Left forelimb (tissue), 1 donor: ENCODE results near the gene ADORA2A.

Experiments
- DNase-seq: peaks from one replicate; pipeline ENCODE4 v3.0.0-alpha.2; 2018; ENCODE audit warnings: low spot score

ADORA2A gene

DNA sequence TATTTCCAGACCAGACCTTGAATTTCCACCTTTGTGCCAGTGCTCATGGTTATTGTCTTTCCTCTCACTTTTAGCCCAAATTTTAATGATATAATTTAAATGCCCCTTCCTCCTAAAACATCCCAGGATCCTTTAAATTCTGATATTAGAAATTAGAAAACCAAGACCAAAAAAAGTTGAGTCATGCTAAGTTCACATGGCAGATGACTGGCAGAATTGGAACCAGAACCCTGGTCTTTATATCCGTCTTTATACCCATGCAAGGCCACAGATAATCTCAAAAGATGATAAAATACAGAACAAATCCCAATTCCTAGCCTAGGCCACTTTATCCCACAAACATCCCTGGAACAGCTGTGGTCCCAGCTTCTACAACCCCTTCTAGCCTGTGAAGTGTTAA is 26.5 kb downstream of the ADORA2A start:
- no peak for DNase-seq

DNA sequence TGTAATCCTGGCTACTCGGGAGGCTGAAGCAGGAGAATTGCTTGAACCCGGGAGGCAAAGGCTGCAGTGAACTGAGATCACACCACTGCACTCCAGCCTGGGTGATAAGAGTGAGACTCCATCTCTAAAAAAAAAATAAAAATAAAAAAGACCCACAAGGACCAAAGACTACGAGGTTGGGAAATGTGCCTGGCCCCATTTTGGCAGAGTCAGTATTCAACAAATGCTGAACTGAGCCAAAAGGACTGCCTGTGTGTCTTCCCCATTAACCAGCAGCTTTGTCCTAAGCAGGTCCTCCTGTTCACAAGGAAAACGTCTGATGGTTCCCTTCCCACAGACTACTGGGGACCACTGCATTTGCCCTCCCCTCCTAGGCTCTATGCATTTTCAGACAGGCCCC is 27.6 kb downstream of the ADORA2A start:
- DNase-seq = no peak

DNA sequence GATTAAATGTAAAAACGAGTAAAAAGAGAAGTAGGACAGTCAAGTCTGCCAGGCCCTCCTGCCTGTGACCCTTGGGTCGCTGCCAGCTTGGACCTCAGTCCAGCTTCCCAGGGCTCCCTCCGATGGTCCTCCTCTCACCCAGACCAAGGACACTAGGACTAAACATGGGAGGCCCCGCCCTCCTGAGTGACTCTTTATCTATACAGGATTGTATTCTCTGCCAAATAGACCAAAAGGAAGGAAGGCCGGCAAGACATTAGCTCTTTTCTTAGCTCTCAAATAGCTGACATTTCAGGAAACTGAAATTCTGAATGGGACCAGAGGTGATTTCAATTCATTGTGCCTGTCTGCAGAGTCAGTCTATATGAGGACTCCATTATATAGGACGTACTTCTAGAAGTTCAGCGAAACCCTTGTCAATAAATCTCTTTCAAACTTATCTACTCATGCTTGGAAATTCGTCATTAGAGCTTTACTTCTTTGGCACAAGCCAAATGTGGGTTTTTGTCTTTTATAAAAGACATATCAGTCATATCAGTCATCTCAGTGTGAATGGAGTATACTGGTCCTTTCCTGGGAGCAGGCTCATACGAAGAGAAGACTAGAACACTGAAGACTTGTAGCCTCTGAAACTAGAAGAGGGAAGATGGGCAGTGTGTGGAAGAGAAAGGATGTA is 28.5 kb downstream of the ADORA2A start:
- DNase-seq = no peak

DNA sequence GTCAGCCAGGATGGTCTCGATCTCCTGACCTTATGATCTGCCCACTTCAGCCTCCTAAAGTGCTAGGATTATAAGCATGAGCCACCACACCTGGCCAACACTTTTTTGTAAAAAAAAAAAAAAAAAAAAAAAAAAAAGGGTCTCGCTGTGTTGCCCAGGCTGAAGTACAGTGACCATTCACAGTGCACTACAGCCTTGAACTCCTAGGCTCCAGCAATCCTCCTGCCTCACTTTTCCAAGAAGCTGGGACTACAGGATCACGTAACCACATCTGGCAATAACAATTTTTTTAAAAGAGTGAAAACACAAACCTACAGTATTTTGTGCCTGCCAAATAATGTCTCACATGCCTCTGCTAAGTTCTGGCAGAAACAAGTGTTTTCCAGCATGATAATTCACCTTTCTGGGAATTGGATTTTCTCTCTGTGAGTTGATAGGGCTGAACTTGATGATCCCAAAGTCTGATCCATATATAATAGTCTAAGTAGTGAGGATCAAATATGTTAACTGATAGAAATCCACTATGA is 30.6 kb downstream of the ADORA2A start:
- no peak for DNase-seq

DNA sequence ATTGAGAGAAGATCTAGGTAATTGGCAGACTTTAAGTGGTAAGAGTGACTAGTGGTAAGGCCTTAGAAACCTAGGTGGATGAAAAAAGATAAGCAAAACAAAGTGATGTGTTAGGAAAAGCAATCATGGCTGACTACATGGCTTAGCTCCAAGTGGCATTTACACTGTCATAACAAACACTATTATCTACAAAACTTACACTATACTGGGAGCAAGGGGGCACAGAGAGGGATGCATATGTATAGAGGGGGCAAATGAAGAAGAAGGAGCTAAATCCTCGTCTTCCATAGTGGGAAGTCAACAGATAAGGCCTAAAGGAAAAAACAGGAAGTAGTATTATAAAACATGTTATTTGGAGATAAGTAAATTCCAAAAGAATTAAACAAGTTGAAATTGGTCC is 32.5 kb downstream of the ADORA2A start:
- no peak for DNase-seq

DNA sequence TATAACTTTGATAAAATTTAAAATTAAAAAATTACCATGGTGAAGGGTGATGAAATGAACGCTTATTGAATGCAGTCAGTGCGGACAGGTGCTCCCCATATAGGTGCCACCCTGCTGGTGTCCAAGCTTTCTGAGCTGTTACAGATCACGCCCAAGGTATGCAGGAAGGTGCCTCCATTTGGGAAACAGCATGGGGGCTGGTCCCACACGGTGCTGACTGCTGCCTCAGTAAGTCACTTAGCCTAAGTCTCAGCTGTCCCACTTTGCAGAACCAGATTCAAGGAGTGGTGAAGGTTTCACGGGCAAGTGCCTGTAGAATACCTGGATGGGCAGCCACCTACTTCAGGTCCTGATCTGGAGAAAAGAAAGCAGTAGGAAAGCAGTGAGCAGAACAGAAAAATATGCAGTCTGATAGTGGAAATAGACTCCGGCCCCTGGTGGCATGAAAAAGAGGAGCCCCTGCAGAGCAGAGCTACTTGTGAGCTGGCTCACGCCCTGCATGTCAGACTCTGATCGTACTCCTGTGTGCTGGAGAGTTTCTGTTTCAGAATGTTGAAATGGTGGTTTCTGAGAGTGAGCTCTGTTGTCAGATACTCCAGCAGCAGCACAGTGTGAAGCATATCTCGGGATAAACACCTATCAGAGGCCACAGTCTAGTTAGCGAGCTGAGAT is 33.2 kb downstream of the ADORA2A start:
- no peak for DNase-seq

DNA sequence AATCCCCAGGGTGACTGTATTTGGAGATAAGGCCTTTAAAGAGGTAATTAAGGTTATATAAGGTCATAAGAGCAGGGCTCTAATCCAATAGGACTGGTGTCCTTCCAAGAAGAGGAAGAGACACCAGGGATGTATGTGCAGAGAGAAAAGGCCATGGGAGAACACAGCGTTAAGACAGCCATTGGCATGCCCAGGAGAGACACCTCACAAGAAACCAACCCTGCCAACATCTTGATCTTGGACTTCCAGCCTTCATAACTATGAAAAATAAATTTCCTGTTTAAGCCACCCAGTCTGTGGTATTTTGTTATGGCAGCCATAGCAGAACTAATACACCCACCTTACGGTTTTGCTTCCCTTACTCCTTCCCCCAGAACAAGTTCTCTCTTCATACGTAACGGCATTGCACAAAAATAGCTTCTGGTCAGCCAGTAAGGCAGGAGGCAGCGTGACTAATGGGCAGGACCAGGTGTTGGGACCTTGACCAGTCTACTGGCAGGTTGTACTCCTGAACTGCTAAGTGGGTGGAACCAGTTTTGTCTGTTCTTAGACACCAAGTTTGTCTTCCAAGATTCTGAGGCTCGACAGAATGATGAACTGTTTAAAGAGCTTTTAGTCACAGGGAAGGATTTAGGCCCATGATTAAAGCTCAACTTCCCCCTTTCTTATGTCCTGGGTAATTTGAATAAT is 35.8 kb downstream of the ADORA2A start:
- no peak for DNase-seq

DNA sequence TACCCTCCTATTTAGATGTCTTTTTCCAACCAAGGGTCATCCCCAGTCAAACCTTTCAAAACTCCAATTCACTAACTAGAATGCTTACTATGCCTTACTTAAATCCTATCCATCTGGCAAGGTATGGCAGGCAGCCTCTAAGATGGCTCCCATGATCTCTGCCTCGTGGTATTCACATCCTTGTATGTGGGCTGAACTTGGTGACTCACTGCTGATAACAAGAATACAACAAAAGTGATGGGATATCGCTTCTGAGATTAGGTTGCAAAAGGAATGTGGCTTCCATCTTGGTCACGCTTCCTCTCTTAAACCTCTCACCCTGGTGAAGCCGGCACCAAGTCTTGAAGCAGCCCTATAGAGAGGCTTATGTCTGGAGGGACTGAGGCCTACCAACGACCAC is 38.2 kb downstream of the ADORA2A start:
- DNase-seq = no peak

DNA sequence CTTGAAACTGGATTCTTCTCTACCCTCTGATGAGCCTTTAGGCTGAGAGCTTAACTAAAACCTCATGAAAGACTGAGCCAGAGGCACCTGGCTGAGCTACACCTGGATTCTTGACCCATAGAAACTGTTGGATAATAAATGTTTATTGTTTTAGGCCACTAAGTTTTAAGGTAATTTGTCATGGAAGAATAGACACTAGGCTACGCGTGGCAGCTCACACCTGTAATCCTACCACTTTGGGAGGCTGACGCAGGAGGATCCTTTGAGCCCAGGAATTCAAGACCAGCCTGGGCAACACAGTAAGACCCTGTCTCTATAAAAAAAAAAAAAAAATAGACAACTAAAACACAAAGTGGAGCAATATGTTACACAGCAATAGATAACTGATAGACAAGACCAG is 38.6 kb downstream of the ADORA2A start:
- no peak for DNase-seq

DNA sequence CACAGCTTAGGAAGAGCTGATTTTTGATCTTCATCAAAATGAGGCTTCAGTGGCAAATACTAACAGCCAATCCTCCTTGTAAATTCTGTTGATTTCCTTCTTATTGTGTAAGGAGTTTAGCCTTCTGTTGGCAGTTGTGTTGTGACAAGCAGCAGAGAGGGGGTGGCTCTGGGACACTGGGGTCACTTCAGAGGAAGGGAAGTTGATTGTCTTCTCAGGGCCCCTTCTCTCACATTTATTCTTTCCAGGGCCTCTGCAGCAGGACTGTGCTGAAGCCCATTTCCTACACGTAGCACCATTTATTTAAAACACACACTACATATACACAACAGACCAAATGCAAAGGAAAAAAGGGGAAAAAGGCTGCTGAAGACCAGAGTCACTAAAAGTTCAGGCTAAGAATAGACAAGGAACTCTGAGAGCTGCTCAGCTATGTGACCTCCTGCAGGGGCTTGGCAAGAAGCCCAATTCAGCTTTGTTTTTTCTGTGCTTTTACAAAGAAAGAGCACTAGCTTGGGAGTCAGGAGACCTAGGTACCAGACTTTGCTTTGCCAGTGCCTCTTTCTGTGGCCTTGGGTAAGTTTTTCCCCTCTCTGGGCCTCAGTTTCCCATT is 39.4 kb downstream of the ADORA2A start:
- no peak for DNase-seq

DNA sequence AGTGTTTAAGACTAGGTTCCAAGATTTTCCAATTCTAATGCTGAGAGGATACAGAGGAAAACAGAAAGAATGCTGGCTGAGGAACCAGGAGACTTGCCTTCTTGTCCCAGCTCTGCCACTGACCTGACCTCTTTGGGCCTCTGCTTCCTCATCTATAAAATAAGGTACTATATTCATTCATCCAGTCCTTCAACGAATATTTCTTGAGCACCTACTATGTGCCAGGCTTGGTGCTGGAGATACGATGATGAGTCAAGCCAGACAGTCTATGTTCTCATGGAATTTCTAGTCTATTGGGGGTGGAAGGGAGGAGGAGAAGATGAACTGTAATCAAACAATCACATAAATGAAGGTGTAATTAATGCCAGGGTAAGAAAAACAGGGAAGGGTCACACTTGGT is 39.9 kb downstream of the ADORA2A start:
- DNase-seq = no peak

DNA sequence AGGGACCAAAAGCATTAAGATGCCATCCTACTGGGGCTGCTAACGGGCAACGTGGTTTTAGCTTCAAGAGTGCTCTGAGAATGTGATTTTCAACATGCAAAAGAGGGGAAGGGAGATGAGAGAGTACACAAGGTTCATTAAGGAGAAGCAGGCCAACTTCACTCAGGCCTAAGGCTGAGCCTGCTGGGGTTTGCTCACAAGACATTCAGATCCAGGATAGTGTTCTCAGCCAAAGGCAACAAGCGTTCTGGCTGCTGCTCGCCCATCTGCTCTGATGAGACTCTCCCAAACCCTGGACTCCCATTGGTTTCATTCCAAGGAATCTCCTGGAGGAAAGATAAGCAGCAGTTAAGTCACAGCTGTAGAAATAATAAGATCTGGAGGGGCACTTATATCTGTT is 44.2 kb downstream of the ADORA2A start:
- no peak for DNase-seq

DNA sequence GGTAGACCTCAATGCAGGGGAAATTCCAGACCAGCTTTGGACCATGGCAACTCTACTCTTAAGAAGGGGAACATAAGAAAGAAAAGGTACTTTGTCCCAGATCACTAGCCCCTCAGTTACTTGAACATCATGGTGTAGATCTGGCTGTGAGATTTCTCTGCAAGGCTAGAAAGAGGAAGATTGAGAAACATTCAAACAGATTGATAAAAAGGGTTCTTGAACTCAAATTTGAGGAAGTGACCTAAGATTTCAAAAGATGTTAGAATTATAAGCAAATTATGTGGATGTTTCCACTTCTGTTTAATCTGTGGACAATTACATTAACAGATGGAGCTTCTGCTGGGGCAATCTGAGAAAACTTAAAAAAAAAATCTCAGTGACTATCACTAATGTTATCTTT is 45.9 kb downstream of the ADORA2A start:
- DNase-seq = no peak

DNA sequence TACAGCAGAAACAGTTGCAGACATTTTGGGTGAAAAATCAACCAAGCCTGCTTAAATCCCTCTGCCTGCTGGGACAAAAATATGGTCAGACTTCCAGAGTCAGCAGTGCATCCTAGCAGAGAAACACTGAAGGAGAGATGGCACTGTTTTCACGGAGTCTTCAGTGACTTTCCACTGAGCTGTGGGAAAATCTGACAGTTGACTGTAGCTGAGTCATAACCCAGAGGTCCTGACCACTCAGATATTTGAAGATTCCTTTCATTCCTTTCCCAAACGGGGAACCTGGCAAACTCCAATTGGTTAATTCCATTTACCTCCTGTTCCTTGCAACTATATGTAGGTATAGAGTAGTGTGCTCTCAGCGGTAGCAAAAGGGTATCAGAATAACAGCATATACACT is 46.8 kb downstream of the ADORA2A start:
- DNase-seq = no peak

DNA sequence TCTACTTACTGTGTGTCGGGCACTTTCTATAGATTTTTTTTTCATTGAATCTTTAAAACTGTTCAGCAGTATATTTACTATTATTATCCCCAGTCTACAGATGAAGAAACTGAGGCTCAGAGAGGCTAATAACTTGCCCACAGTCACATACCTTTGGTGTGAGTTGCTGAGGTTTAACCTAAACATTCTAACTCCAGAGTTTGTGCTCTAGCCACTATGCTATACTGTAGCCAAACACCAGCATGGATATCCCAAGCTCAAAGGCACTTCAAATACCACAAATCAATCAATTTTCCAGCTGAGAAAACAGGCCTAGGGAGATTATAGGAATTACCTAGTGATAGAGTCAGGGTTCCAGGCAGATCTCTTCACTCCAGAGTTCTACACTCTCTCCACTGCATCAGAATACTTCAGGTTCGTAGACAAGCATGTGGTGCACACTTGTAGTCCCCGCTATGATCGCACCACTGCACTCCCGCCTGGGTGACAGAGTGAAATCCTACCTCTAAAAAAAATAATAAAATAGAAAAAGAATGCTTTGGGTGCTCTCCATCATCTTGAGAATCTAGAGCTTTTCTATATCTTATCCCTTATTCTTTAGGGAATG is 47.4 kb downstream of the ADORA2A start:
- DNase-seq = no peak

DNA sequence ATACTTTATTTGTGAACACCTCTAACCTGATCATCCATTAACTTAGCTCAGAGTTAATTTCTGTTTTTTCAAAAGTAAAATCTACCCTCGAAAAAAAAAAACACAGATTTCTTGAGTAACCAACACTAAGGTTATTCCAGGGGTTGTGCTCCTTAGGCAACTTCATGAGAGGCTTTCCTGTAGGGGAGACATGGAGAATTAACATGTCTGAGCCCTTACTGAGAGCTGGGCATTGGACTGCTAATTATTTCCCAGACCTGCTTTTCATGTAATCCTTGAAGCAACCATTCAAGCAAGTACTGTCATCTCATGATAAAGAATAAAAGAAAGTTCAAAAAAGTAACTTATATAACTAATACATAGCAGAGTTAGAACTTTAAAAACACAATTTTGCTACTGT is 54.2 kb downstream of the ADORA2A start:
- DNase-seq = no peak

DNA sequence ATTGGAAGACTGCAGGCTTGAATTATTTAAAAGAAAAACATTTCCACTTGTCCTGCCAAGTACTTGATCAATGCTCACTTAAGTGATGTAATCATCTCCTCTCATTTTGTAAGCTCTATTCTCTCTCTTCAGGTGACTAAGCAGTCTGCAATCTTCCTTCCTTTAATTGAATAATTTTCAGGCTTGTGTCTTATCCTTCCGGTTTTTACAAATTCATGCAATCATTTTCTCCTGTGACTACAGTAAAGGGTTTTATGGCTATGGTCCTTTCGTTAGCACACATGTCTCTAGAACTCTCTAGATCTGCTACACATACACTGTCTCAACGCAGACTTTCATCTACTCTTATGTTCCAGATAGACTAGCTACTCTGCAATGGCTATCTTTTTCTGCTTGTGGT is 55.2 kb downstream of the ADORA2A start:
- DNase-seq = no peak

DNA sequence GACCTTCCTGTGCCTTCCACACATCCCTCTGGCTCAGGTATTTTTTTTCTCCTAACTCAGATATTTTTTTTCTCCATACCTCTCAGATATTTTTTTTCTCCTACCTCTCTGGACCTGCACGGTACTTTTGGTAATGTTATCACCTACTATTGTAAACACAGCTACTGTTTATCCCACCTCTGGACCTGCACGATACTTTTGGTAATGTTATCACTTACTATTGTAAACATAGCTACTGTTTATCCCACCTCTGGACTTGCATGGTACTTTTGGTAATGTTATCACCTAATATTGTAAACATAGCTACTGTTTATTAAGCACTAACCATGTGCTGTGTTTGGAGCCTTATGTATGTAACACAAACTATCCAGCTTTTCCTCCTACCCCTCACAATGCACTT is 55.6 kb downstream of the ADORA2A start:
- DNase-seq = no peak

DNA sequence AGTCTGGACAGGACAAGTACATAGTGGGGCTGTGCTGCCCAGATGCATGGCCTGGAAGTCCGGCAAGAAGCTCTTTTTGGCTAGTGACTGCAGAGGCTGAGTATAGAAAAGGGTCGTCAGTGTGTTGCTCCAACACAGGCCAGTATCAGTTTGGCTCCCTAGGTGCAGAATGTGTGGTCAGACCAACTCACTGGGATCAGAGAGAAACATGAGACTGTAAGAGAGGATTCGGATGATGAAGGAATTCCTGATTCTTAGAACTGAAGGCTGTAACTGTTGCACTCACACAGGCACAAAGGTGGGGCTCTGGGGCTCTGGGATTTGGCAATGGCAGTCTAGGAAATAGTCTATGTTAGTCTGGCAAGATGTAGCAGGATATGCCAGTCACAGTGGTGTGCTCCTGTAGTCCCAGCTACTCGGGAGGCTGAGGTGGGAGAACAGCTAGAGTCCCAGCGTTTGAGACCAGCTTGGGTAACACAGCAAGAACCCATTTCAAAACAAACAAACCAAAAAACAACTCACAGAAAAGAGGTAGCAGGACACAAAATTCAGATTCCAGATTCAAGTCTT is 56.7 kb downstream of the ADORA2A start:
- no peak for DNase-seq

DNA sequence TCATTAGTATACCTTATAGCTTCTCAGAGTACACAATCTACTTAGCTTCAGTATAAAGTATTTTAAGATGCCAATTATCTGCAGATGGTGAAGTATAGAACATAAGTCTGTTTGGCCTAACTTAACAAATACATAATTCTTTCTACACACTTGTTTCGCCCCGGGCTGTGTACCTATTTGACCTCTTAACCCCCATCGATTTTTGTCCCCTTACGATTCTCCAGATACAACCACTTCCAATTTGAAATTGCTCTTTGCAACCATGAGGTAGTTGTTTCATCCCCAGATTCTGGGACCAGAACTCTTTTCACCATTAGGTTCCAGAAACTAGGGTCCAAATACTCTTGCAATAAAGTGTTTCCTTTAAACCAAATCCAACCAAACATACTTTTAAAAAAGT is 57.8 kb downstream of the ADORA2A start:
- DNase-seq = no peak

DNA sequence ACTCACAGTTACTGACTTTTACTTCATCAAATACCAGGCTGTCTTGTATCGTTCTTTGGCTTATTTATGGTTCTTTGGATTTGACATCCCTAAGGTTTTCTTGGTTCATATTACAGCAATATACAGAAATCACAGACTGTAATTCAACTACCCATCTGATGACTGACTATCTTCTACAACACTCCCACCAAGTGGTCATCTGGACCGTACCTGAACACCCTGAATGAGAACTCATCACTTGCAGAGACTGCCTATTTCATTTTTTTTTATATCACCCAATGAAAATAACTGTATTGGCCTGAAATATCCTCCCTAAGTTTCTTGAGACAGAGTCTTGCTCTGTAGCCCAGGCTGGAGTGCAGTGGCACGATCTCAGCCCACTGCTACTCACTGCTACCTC is 58.2 kb downstream of the ADORA2A start:
- DNase-seq = no peak

DNA sequence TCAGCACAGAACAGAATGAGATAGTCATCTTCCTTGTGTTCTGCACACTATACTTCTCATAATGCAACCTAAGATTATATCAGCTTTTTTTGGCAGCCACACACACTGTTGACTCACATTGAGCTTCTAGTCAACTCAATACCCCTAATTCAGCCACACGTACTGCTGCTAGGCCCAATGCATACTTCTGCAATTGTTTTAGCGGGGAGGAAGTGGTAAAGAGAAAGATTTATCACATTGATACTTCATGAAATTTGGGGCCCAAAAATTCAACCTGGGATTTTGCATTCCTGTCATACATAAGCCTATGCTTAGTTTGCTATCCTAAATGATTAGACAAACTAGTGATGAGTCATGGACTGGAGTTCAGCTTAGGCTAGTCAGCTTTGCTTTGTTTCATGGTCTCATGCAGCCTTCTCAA is 59.1 kb downstream of the ADORA2A start:
- DNase-seq = no peak
